Measurements from ENCODE around the gene RINL. TPM values are rescaled to one million over a fixed set of nuclear protein-coding genes. Genes with fewer than 3 reads are reported as not detected.

Gene RINL
- total RNA-seq, 1 donor from 2014 or later = 73.4 TPM

DNA sequence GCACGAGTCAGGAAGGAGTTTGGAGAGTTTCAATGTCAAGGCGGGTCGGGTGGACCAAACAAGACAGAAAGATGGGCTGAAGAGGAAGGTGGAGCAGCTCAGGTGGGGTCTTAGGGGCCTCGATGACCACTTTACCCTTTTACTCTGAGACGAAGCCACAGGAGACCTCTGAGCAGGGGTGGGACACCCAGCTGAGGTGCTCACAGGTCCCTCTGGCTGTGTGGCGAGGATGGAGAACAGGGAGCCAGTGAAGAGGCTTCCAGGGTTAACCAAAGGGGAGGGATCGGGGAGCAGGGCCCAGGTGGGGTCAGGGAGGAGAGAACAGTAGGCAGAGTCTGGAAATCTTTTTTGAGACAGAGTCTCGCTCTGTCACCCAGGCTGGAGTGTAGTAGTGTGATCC is 35.9 kb upstream of the RINL start:
- intact Hi-C loops (cut with micrococcal nuclease) = no loop called here
- Mint-ChIP-seq H3K27me3 (ENCODE audit: low read depth) (no peaks in the 10 kb centered on the region), H3K4me3 (ENCODE audit: low read depth) (no peak overlapping the region), H3K9me3 (no peaks in the 10 kb centered on the region), H3K36me3 (ENCODE audit: low read depth) (peaks cover 4% of the 10 kb centered on the region), H3K27ac (no peak overlapping the region), H3K4me1 (ENCODE audit: low read depth) (peaks cover 11% of the 10 kb centered on the region)
- DNase-seq (ENCODE audit: low spot score) = no peak

- intact Hi-C loops (cut with micrococcal nuclease) = no loop called here
- H3K4me1 Mint-ChIP-seq (ENCODE audit: low read depth) = peaks cover 13% of the 10 kb centered on the region
- H3K36me3 Mint-ChIP-seq (ENCODE audit: low read depth) = peaks cover 12% of the 10 kb centered on the region
- no peak overlapping the region for H3K4me3 Mint-ChIP-seq (ENCODE audit: low read depth)
- no peak for DNase-seq (ENCODE audit: low spot score)
- H3K27me3 Mint-ChIP-seq (ENCODE audit: low read depth) = no peaks in the 10 kb centered on the region
- peak overlapping the region; percentile 40 for H3K27ac Mint-ChIP-seq
- no peaks in the 10 kb centered on the region for H3K9me3 Mint-ChIP-seq
Observed at GRCh38 chr19:38912600-38913514, 34.8 kb upstream of the RINL start.

DNA sequence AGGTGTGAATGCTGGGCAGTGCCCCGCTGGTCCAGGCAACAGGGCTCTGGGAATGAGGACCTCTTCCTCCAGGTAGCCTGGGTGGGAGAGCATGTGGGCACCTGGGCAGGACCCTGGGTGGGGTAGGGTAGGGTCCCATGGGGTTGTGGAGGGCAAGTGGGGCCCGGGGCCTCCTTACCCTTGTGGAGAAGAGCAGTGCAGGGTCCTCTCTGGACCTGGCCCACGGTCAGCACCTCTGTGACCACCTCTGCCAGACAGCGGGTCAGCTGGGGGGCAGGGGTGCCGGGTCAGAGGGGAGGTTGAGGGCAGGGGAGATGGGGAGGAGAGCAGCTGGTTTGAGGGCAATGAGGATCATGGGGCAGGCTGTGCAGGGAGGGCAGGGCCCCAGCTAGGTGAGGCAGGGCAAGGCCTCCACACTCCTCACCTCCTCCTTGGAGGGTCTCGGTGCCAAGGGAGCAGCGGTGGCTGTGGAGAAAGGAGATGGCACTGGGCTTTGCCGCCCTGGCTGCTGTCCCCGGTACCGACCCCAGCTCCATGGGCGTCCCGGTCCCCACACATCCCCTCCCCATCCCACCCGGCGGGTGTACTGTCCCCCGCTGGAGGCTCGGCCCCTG is 33.4 kb upstream of the RINL start:
- intact Hi-C loops (cut with micrococcal nuclease) = no loop called here
- Mint-ChIP-seq H3K9me3 (no peaks in the 10 kb centered on the region), H3K36me3 (ENCODE audit: low read depth) (peaks cover 26% of the 10 kb centered on the region), H3K4me1 (ENCODE audit: low read depth) (peaks cover 13% of the 10 kb centered on the region), H3K27me3 (ENCODE audit: low read depth) (no peaks in the 10 kb centered on the region), H3K27ac (no peak overlapping the region), H3K4me3 (ENCODE audit: low read depth) (no peak overlapping the region)
- no peak for DNase-seq (ENCODE audit: low spot score)

DNA sequence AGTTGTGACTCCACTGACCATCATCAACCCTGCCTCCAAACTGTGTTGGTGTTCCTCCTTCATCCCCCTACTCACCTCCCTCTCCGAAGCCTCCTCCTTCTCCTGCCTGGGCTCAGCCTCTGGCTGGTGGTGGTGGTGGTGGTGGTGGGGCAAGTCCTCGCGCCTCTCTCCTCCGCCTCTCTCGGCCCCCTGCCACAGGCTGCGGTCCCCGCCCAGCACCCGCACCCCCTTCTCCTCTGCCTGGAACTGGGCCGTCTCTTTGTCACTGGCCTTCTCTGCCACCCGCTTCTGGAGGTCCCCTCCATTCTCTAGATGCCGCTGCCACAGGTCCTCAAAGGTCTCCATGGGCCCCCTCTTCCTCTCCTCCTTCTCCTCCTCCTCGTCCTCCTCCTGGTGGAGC is 32.4 kb upstream of the RINL start:
- H3K4me3 Mint-ChIP-seq (ENCODE audit: low read depth) = no peak overlapping the region
- H3K9me3 Mint-ChIP-seq = no peaks in the 10 kb centered on the region
- H3K36me3 Mint-ChIP-seq (ENCODE audit: low read depth) = peaks cover 31% of the 10 kb centered on the region
- no peak for DNase-seq (ENCODE audit: low spot score)
- intact Hi-C loops (cut with micrococcal nuclease) = no loop called here
- H3K27me3 Mint-ChIP-seq (ENCODE audit: low read depth) = no peaks in the 10 kb centered on the region
- H3K4me1 Mint-ChIP-seq (ENCODE audit: low read depth) = peaks cover 13% of the 10 kb centered on the region
- no peak overlapping the region for H3K27ac Mint-ChIP-seq

GRCh38 chr19:38908911-38909310 is 30.8 kb upstream of the RINL start:
- Mint-ChIP-seq H3K4me1 (ENCODE audit: low read depth) (peaks cover 15% of the 10 kb centered on the region), H3K4me3 (ENCODE audit: low read depth) (no peak overlapping the region), H3K27ac (peak overlapping the region; percentile 46), H3K27me3 (ENCODE audit: low read depth) (no peaks in the 10 kb centered on the region), H3K9me3 (no peaks in the 10 kb centered on the region), H3K36me3 (ENCODE audit: low read depth) (peaks cover 45% of the 10 kb centered on the region)
- no peak for DNase-seq (ENCODE audit: low spot score)
- intact Hi-C loops (cut with micrococcal nuclease) = no loop called here

- no peak for DNase-seq (ENCODE audit: low spot score)
- no peaks in the 10 kb centered on the region for H3K27me3 Mint-ChIP-seq (ENCODE audit: low read depth)
- intact Hi-C loops (cut with micrococcal nuclease) = no loop called here
- peaks cover 50% of the 10 kb centered on the region for H3K36me3 Mint-ChIP-seq (ENCODE audit: low read depth)
- no peaks in the 10 kb centered on the region for H3K9me3 Mint-ChIP-seq
- no peak overlapping the region for H3K27ac Mint-ChIP-seq
- peaks cover 10% of the 10 kb centered on the region for H3K4me1 Mint-ChIP-seq (ENCODE audit: low read depth)
- no peak overlapping the region for H3K4me3 Mint-ChIP-seq (ENCODE audit: low read depth)
Observed at GRCh38 chr19:38907670-38908069, 29.6 kb upstream of the RINL start.

GRCh38 chr19:38907227-38907626 is 29.2 kb upstream of the RINL start:
- H3K4me3 Mint-ChIP-seq (ENCODE audit: low read depth) = no peak overlapping the region
- H3K27ac Mint-ChIP-seq = no peak overlapping the region
- no peaks in the 10 kb centered on the region for H3K9me3 Mint-ChIP-seq
- peaks cover 6% of the 10 kb centered on the region for H3K4me1 Mint-ChIP-seq (ENCODE audit: low read depth)
- H3K27me3 Mint-ChIP-seq (ENCODE audit: low read depth) = no peaks in the 10 kb centered on the region
- DNase-seq (ENCODE audit: low spot score) = no peak
- intact Hi-C loops (cut with micrococcal nuclease) = no loop called here
- H3K36me3 Mint-ChIP-seq (ENCODE audit: low read depth) = peaks cover 50% of the 10 kb centered on the region

GRCh38 chr19:38905620-38906019 is 27.5 kb upstream of the RINL start:
- H3K27me3 Mint-ChIP-seq (ENCODE audit: low read depth) = no peaks in the 10 kb centered on the region
- peaks cover 9% of the 10 kb centered on the region for H3K4me1 Mint-ChIP-seq (ENCODE audit: low read depth)
- no peak for DNase-seq (ENCODE audit: low spot score)
- H3K27ac Mint-ChIP-seq = no peak overlapping the region
- intact Hi-C loops (cut with micrococcal nuclease) = no loop called here
- H3K36me3 Mint-ChIP-seq (ENCODE audit: low read depth) = peaks cover 63% of the 10 kb centered on the region
- no peaks in the 10 kb centered on the region for H3K9me3 Mint-ChIP-seq
- H3K4me3 Mint-ChIP-seq (ENCODE audit: low read depth) = no peak overlapping the region

DNA sequence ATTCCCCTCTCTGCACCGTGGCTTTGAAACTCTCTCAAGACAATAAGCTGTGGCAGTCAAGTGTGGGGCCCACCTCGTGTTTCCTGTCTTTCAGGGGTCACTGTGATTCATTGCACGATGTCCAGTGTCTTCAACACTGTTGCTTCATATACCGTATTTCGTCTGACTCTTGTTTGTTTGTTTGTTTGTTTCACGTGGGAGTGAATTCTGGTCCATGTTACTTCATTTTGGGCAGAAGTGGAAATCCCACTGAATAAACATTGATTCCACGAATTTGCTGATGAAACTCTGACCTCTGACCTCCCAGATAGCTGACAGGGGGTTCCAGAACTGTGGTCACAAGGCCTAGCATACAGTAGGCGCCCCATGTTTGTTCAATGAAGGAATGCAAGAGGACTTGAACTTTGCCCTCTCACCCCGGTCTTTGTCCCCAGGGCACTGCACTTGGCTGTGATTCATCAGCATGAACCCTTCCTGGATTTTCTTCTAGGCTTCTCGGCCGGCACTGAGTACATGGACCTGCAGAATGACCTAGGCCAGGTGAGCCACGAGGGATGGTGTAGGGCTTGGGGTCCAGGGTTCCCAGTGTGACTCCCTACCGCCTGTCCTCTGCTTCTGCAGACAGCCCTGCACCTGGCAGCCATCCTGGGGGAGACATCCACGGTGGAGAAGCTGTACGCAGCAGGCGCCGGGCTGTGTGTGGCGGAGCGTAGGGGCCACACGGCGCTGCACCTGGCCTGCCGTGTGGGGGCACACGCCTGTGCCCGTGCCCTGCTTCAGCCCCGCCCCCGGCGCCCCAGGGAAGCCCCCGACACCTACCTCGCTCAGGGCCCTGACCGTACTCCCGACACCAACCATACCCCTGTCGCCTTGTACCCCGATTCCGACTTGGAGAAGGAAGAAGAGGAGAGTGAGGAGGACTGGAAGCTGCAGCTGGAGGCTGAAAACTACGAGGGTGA is 26.8 kb upstream of the RINL start:
- H3K9me3 Mint-ChIP-seq = no peaks in the 10 kb centered on the region
- intact Hi-C loops (cut with micrococcal nuclease) = no loop called here
- peaks cover 64% of the 10 kb centered on the region for H3K36me3 Mint-ChIP-seq (ENCODE audit: low read depth)
- H3K27me3 Mint-ChIP-seq (ENCODE audit: low read depth) = no peaks in the 10 kb centered on the region
- peaks cover 9% of the 10 kb centered on the region for H3K4me1 Mint-ChIP-seq (ENCODE audit: low read depth)
- H3K4me3 Mint-ChIP-seq (ENCODE audit: low read depth) = no peak overlapping the region
- H3K27ac Mint-ChIP-seq = peak overlapping the region; percentile 2
- no peak for DNase-seq (ENCODE audit: low spot score)

GRCh38 chr19:38901683-38902082 is 23.6 kb upstream of the RINL start:
- DNase-seq (ENCODE audit: low spot score) = no peak
- no peaks in the 10 kb centered on the region for H3K27me3 Mint-ChIP-seq (ENCODE audit: low read depth)
- H3K4me1 Mint-ChIP-seq (ENCODE audit: low read depth) = peaks cover 15% of the 10 kb centered on the region
- H3K27ac Mint-ChIP-seq = no peak overlapping the region
- intact Hi-C loops (cut with micrococcal nuclease) = no loop called here
- H3K36me3 Mint-ChIP-seq (ENCODE audit: low read depth) = peaks cover 40% of the 10 kb centered on the region
- H3K4me3 Mint-ChIP-seq (ENCODE audit: low read depth) = peak overlapping the region; percentile 65
- H3K9me3 Mint-ChIP-seq = no peaks in the 10 kb centered on the region

GRCh38 chr19:38900743-38901190 is 22.7 kb upstream of the RINL start:
- Mint-ChIP-seq H3K4me3 (ENCODE audit: low read depth) (peak overlapping the region; percentile 89), H3K27me3 (ENCODE audit: low read depth) (no peaks in the 10 kb centered on the region), H3K36me3 (ENCODE audit: low read depth) (peaks cover 33% of the 10 kb centered on the region), H3K9me3 (no peaks in the 10 kb centered on the region), H3K4me1 (ENCODE audit: low read depth) (peaks cover 15% of the 10 kb centered on the region), H3K27ac (peak overlapping the region; percentile 63)
- no peak for DNase-seq (ENCODE audit: low spot score)
- intact Hi-C loops (cut with micrococcal nuclease) = no loop called here

- DNase-seq (ENCODE audit: low spot score) = no peak
- Mint-ChIP-seq H3K4me1 (ENCODE audit: low read depth) (peaks cover 15% of the 10 kb centered on the region), H3K4me3 (ENCODE audit: low read depth) (peak overlapping the region; percentile 89), H3K36me3 (ENCODE audit: low read depth) (peaks cover 30% of the 10 kb centered on the region), H3K9me3 (no peaks in the 10 kb centered on the region), H3K27me3 (ENCODE audit: low read depth) (no peaks in the 10 kb centered on the region), H3K27ac (peak overlapping the region; percentile 79)
- intact Hi-C loops (cut with micrococcal nuclease) = no loop called here
Observed at GRCh38 chr19:38900202-38900629, 22.1 kb upstream of the RINL start.
